NCI-H748 (cell line): ENCODE data around the gene PKIG.
"Not testable (repeated sequence)": the region's sequence is repeated elsewhere in the genome, so short reads cannot be mapped to it uniquely, and the experiment has no call there.

ENCODE experiments used
- DNase-seq: peaks from one replicate; lab custom pipeline; 2025; ENCODE audit not compliant: unreplicated experiment; lab: John Stamatoyannopoulos, UW

The PKIG gene

GRCh38 chr20:44637522-44638372, 55.4 kb downstream of the PKIG start:
- DNase-seq, result no peak

GRCh38 chr20:44640522-44640921, 58.1 kb downstream of the PKIG start:
- DNase-seq, result no peak

GRCh38 chr20:44641325-44641724, 58.9 kb downstream of the PKIG start:
- DNase-seq, result no peak

- DNase-seq, result peak; percentile 34
Measured at GRCh38 chr20:44642203-44643153, 60.1 kb downstream of the PKIG start.

- DNase-seq, result no peak
Measured at GRCh38 chr20:44643154-44643519, 60.8 kb downstream of the PKIG start.

- DNase-seq, result no peak
Measured at GRCh38 chr20:44643596-44644229, 61.3 kb downstream of the PKIG start.

GRCh38 chr20:44644230-44644617, 61.8 kb downstream of the PKIG start:
- no peak for DNase-seq

- DNase-seq, result no peak
Measured at GRCh38 chr20:44644667-44645131, 62.3 kb downstream of the PKIG start.

- peak; percentile 7 for DNase-seq
Measured at GRCh38 chr20:44646023-44646640, 63.8 kb downstream of the PKIG start.

GRCh38 chr20:44646641-44647274, 64.4 kb downstream of the PKIG start:
- no peak for DNase-seq

- no peak for DNase-seq
Measured at GRCh38 chr20:44648068-44648467, 65.7 kb downstream of the PKIG start.

- DNase-seq, result no peak
Measured at GRCh38 chr20:44648579-44648978, 66.2 kb downstream of the PKIG start.

GRCh38 chr20:44649126-44649525, 66.7 kb downstream of the PKIG start:
- DNase-seq, result no peak

GRCh38 chr20:44649976-44650375, 67.6 kb downstream of the PKIG start:
- no peak for DNase-seq

GRCh38 chr20:44650771-44651433, 68.5 kb downstream of the PKIG start:
- DNase-seq, result no peak

- no peak for DNase-seq
Measured at GRCh38 chr20:44651434-44651683, 69.0 kb downstream of the PKIG start.

- DNase-seq, result peak; percentile 65
Measured at GRCh38 chr20:44651684-44652423, 69.5 kb downstream of the PKIG start, which contains the start of gene ADA. ADA (minus strand) TSS chr20:44651699; CDS start chr20:44651607, 92 bp downstream.

- DNase-seq, result no peak
Measured at GRCh38 chr20:44653546-44653945, 71.2 kb downstream of the PKIG start.

GRCh38 chr20:44654210-44654609, 71.8 kb downstream of the PKIG start:
- not testable (repeated sequence) for DNase-seq
